ENCODE data around the gene PRKG1.
"Not testable (repeated sequence)": the region's sequence is repeated elsewhere in the genome, so short reads cannot be mapped to it uniquely, and the experiment has no call there.

Gene PRKG1

DNA sequence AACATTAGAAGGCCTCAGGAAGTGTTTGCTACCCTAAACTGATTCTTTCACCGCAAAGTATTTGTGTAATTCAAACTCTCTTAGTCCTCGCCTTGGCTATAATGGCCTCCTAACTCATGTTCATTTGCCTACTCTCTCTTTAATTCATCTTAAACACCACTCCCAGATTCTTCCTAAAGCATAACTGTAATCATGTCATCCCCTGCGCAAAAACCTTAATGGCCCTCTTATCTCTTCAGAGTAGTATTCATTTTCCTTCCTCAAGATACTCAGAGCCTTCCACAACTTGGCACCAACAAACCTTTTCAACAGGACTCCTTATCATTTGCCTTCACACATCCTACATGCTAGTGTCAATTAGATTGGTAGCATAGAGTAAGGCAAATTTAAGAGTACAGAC is 582.2 kb downstream of the PRKG1 start:
- no peak for DNase-seq (ENCODE audit: low read depth)

DNA sequence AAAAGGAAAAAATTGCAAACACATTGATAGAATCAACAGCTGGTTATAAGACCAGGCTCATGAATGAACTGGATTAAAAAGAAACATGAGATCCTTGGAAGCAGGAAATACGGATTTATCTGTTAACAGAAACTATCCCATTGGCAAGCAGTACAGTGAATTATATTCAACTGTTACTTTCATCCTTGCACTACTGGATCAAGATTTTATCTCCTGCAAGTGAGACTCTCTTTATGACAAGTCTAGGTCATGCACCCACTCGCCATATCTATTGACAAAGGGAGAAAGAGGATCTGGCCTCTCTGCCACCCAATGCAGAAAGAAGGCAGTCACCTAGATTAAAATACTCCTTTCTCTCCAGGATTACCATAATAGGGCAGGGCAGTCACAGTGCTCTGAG is 583.7 kb downstream of the PRKG1 start:
- DNase-seq (ENCODE audit: low read depth) = no peak

DNA sequence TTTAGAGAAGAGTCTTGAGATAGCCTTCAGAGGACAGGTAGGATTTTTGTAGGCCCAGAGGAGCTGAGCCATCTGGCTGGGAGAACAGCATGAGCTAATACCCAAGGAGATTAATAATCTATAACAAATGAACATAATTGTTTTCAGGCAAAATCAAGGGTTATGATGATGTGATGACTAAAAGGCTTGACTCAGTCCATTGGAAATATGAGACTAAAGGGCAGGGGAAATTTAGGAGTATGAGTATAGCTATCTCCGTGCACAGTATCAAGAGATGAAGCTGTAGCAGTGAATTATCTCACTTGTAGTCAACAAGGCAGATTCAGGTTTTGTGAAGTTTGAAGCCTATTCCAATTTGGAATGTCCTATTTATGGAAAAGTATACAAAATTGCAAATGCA is 585.1 kb downstream of the PRKG1 start:
- no peak for DNase-seq (ENCODE audit: low read depth)

DNA sequence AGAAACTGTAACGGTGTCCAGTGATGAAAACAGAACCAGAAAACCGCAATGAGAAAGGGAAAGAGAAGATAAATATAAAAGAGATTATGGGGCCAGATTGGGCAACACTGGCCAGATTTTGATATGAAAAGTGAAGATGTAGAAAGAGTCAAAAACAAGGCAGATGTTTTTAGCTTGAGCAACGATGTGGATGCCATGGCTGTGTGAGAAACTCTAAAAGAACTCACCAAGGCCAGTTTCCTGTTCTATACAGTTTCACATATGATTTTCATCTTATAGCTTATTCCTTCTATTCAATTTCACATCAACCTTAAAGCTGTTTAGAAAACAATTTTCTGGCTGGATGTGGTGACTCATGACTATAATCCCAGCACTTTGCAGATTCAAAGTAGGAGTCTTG is 588.8 kb downstream of the PRKG1 start:
- no peak for DNase-seq (ENCODE audit: low read depth)

DNA sequence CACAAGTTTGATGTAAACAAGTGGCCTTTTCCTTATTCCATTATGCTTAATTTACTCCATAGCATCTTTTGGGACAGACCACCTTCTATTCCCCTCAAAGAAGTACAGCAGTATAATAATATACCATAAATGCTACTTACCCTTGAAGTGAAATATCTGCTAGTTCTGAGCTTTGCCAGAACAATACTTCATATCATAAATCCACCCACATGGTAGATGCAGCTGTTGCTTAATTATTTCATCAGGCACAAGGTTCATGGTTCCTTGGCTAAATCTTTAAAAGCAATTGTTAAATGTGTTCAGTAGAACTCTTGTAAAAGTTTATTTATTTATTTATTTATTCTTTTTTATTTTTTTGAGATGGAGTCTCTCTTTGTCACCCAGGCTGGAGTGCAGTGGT is 592.2 kb downstream of the PRKG1 start:
- DNase-seq (ENCODE audit: low read depth) = no peak

DNA sequence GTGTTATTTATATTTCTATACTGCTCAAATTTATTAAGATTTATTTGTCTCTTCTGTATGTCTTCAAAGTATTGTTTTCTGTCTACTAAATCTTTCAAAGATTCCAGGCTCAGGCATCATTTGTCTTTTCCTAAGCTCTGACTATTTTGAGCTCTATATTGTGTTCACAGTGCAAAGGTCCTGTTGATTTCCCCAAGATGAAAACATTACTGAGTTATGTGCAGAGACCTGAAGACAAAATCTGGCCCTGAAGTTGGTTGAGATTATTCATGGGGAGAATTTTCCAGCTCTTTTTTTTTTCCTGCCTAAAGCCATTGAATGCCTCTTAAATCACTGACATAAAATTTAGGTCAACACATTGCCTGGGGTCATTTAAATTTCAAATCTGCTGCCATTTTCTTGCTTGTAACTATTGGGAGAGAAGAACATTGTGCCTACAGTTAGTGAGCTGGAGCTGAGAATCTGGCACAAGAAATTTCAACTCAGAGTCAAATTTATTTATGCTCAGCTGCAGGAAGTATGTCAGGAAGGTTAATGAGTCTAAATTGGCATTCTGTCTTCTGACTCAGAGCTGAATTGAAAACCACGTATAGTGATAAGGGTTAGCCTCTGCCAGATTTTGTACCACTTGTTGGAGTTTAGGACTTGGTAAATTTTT is 593.5 kb downstream of the PRKG1 start:
- DNase-seq (ENCODE audit: low read depth) = no peak

DNA sequence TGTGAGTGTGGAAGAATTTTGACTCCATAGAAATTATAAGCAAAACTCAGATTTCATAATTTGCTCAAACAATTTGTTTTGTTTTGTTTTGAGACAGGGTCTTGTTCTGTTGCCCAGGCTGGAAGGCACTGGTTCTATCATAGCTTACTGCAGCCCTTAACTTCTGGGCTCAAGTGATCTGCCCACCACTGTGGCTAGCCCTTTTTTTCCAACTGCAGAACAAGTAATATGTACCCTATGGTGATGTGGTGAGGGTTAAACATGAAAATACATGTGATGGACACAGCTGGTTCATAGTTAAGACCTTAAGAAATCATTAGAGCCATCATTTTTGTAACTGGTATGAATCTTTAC is 594.0 kb downstream of the PRKG1 start:
- no peak for DNase-seq (ENCODE audit: low read depth)

DNA sequence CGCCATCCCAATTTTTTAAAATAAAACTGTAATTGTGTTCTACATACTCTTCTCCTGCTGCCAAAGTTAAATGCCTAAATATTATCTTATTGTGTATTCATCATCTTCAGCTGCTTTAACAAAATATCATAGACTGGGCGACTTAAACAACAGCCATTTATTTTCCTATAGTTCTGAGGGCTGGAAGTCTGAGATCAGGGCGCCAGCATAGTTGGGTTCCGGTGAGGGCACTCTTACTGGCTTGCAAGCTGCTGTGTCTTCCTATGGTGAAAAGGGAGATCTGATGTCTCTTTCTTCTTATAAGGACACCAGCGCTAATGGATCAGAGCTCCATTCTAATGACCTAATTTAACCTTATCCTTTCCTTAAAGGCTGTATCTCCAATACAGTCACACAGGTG is 594.8 kb downstream of the PRKG1 start:
- no peak for DNase-seq (ENCODE audit: low read depth)

DNA sequence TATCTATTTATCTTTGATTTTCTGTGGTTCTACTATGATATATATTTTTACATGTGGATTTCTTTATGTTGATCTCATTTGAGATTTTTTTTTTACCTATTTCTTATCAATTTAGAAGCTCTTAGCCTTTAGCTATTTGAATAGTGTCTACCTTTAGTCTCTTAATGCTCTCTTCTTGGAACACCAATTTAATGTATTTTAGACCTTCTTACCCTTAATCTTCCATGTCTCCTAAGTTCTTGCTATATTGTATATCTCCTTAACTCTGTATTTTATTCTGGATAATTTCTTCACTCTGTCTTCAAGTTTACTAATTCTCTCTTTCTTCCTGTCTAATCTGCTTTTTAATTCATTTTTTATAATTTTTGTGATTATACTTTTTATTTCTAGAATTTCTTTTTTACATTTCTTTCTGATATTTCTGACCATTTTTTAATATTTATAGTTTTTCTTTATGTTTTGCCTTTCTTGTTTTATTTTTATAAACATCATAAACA is 597.8 kb downstream of the PRKG1 start:
- DNase-seq (ENCODE audit: low read depth) = no peak

DNA sequence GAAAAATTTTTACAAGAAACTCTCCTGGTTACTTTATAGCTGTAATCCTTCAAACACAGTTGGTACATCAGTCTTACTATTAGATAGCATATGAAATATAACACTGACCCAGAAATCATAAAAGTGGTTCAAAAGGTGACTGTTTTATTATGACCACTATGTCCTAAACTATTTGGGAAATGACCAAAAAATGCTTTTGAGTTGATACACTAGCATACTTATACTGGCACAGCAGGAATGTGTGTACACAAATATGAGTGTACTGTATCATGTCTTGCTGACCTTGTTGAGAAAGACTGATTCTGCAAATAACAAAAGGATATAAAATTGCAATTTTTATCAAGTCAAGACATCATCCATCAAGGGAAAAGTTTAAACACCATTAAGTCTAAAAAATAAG is 600.8 kb downstream of the PRKG1 start:
- DNase-seq (ENCODE audit: low read depth) = no peak

DNA sequence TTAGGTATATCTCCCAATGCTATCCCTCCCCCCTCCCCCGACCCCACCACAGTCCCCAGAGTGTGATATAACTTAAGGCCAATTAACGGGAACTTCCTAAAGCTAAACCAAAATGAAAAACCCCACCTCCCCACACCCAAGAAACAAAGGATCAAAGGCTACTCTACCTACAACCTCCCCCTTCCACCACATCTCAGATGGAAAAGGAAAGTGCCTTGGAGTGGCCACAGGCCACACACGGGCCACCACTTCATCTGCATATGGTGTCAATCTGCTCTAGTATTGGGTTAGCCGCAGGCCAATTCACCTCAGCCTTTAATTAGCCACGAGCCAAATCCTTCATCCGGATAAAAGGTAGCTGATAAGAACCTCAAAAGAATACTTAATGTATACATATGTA is 605.6 kb downstream of the PRKG1 start:
- DNase-seq (ENCODE audit: low read depth) = no peak

DNA sequence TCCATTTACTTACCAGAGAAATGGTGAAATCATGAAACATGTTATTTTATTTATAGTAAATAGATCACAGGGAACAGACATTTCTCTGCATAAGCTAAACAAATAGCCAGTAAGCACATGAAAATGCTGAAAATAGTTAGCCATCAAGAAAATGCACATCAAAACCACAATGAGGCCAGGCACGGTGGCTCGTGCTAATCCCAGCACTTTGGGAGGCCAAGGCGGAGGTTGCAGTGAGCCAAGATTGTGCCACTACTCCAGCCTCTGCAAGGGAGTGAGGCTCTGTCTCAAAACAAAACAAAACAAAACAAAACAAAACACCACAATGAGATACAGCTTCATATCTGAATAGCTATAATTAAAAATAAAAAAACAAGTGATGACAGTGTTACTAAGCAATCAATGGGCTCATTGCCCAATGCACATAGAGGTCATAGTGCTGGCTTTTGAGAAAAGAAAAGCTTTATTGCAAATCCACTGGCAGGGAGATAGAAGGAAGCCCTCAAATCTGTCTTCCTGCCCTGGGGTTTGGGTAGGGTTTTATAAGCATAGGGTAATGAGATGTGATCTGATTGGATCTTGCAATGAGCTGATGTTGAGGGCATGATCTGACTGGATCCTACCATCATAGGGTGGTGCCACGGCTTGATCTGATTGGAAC is 608.9 kb downstream of the PRKG1 start:
- no peak for DNase-seq (ENCODE audit: low read depth)

DNA sequence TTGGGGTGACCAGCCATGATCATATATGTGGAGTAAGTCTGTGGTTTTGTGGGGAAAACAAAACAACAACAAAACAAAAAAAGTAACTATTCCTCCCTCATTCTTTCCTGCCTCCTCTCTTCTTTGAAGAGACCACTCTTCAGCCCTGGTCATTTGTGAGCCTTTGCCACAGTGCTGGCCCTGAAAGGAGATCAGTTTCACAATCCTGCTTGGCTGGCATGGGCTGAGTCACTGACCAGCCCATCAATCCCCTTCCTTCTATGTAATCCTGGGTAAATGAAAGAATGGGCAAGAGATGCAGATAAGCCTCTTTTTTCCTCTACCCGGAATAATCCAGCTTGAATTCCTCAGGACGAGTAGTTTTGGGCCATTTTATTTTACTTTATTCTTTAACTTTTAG is 611.5 kb downstream of the PRKG1 start:
- DNase-seq (ENCODE audit: low read depth) = no peak

DNA sequence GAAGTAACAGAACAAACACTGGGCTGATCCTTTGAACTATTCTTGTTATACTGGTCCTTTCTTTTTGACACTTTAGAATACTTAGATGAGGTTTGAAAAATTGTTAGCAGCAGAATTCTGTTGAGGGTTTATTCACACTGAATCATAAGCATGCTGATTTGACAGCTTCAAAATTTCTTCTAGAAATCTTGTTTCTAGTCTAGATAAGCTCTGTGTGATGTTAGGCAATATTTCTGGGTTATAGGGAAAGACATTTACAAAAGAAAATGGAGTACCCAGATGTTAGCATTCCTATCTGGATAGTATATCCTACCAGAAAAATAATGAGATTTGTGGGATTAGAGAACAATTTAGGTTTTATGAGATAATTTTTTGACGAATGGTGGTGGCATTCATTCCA is 613.0 kb downstream of the PRKG1 start:
- DNase-seq (ENCODE audit: low read depth) = no peak

DNA sequence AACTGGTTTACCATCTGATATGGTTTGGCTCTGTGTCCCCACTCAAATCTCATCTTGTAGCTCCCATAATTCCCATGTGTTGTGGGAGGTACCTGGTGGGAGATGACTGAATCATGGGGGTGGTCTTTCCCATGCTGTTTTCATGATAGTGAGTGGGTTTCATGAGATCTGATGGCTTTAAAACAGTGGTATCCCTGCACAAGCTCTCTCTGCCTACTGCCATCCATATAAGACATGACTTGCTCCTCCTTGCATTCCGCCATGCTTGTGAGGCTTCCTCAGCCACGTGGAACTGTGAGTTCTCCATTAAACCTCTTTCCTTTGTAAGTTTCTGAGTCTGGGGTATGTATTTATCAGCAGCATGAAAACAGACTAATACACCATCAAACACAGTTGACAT is 614.5 kb downstream of the PRKG1 start:
- not testable (repeated sequence) for DNase-seq (ENCODE audit: low read depth)

DNA sequence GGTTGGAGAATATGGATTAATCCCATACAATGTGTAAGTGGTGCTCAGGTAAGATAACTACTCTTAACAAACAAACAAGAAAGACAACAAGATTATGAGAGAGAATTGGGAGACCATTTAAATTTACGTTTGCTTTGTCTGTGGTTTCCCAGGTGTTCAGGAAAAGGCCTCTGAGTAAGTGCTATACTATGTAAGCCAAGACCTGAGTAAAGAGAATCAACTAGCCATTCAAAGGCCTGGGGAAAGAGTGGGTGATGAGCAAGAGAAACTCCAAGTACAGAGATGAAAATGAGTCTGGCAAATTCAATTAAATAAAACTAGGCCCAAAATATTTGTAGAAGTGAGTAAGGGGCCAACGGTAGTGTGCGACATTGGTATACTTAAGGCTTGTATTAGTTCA is 615.2 kb downstream of the PRKG1 start:
- no peak for DNase-seq (ENCODE audit: low read depth)

DNA sequence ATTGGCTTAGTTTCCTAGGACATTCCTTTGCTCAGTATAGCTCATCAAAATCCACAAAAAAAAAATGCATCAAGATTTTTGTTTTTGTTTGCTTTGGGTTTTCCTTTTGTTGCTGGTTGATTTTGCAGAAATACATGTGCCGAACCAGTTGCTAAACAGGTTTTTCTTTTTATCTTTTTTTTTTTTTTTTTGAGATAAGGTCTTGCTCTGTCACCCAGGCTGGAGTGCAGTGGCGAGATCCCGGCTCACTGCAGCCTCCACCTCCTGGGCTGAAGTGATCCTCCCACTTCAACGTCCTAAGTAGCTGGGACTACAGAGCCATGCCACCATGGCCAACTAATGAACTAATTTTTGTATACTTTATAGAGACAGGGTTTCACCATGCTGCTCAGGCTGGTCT is 616.8 kb downstream of the PRKG1 start:
- no peak for DNase-seq (ENCODE audit: low read depth)

DNA sequence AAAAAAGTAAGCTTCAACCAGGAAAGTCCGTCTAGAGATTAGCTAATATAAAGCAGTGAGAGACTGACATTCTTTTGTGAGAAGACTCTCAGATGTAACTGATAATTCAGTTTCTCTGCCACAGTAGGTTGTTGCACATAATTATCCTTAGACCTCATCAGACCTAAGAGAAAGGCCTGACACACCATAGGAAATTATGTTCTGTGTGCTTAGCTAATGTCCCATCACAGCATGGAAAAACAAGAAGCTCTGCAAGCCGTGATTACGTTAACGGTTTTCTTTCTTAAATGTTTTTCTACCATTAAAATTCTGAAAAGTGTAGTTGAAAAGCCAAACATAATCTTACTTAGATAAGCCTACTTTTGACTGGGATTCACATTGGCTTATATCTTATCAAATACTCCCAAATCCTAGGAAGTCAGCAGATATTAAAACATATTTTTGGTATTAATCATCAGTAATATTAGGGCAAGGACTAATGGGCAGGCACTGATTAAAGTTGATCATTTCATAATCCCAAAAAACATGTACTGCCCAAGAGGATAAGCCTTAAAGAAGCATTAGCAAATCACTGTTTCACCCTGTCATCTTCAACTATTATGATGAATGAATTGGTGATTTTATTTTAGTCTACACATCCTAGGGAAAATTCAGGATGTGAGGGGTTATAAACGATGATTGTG is 619.9 kb downstream of the PRKG1 start:
- no peak for DNase-seq (ENCODE audit: low read depth)

DNA sequence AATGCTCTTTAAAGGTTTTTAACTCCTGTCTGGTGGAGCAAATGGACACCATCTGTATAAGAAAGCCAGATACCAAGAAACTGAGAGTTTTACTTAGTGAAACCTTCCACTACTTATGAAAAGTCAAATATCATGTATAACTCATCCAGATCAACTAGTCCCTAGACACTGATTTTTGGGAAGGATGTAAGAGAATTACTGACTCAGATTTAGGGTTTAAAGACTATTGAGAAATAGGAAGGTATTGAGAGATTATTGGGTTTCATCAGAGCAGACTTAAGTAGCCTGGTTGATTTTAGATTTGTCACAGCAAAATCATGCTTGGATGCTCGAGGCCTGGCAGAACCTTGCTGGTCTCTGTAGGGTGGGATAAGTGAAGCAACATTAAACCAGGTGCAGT is 622.0 kb downstream of the PRKG1 start:
- DNase-seq (ENCODE audit: low read depth) = no peak

DNA sequence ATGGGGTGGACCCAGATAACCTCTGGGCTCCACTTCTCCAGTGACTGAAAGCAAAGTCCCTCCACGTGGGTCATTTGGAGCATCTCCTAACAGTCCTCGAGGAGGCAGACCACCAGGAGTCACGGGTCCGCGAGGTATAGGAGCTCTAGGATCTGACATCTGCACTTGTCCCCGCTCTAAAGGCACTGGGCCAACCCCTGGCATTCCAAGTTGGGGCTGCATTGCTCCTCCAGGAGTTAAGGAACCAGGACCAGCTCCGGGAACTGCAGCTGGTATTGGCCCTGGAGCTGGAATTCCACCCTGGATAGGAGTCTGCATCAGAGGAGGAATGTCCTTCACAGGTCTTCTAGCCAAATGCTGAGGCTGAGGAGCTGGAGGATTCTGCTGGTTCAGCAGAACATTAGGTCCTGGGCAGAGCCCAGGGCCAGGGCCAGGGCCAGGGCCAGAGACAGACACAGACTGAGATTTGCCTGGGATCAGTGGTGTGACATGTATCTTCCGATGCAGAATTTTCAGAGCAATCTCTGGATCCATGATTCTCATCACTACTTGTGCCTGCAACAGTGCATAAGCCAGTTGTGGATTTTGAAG is 624.3 kb downstream of the PRKG1 start:
- no peak for DNase-seq (ENCODE audit: low read depth)

DNA sequence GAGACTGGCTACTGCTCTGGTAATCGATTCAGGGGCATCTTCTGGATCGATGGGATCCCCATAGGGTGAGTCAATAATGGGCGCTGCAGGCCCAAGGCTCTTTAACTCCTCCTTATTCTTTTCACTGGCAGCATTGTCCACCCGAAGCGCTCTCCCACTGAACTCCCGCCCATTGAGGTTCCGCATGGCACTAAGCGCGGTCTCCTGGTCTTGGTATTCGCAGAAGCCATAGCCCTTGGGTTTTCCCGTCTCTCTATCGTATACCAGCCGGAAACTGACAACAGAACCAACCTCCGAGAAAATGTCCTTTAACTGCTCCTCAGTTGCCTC is 624.8 kb downstream of the PRKG1 start:
- DNase-seq (ENCODE audit: low read depth) = no peak

DNA sequence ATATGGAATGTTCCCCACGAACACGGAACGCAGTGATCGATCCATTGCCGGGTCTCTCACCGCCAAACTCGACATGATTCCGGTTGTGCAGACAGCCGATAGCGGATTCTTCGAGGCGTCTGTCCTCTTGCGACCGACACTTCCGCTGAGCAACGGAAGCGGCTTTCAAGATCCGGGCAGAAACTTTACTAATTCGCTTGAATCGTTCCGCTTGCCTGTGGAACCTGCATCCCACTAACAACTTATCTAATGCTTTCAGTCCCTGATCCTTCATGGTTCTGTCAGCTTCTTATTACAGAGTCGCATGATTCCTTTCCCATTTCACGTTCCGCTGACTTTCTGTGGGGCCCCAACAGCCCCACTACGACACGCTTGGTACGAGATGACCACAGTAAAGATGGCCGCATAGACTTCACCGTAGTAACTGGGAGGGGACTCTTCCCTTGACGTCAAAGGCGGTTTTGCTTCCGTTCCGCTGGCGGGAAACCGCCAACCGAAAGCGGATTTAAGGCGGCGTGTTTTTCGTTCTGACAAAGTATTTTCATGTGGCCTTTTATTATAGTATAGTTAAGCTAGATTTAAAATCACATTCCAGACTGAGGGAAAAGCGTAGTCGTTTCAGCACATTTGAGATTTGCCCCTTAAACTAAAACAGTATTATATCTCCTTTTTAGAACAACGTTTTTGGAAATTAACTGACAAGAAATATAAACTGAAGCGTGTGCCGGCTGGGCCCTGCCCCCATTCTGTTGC is 625.4 kb downstream of the PRKG1 start, which contains the start of gene CSTF2T:
Gene CSTF2T, minus strand, starts transcription at position 121 of the 753 bp plus-strand sequence. Its CDS starts 46 bp downstream, at position 75.
- peak; percentile 84 for DNase-seq (ENCODE audit: low read depth)

Data from activated T-helper 1 cell treated with Interleukin-2 at 50 U/mL for 16 hours (primary cell).